Liver (tissue), 9 donors: ENCODE data around the gene GREM1. TPM values are rescaled to one million over a fixed set of nuclear protein-coding genes. Genes with fewer than 3 reads are reported as not detected.

Source experiments
- DNase-seq: peaks from one replicate; pipeline ENCODE4 v3.0.0-alpha.2; 2017; ENCODE audit warnings: low spot score
- H3K27ac ChIP-seq, 2 donors: one replicate each; pipeline ENCODE4 v1.7.0; 2013; ENCODE audit warnings: inconsistent platforms in 2 of 2, low read length in 2 of 2, control low read depth in 1 of 2, low read depth in 1 of 2, mild to moderate bottlenecking in 1 of 2
- H3K27me3 ChIP-seq, 4 donors: one replicate each; pipeline versions ENCODE4 v1.6.1 to v1.7.0; 2013; ENCODE audit warnings: low read length in 3 of 4, inconsistent platforms in 1 of 4, mild to moderate bottlenecking in 1 of 4, moderate library complexity in 1 of 4; ENCODE audit not compliant: control insufficient read depth in 4 of 4, insufficient read depth in 4 of 4
- H3K36me3 ChIP-seq, 4 donors: one replicate each; pipeline versions ENCODE4 v1.6.1 to v1.7.0; 2013; ENCODE audit warnings: low read length in 3 of 4, mild to moderate bottlenecking in 3 of 4, low read depth in 1 of 4, moderate library complexity in 1 of 4; ENCODE audit not compliant: control insufficient read depth in 4 of 4, insufficient read depth in 3 of 4
- H3K4me1 ChIP-seq, 4 donors: one replicate each; pipeline versions ENCODE4 v1.6.1 to v1.7.0; 2013; ENCODE audit warnings: low read length in 3 of 4, mild to moderate bottlenecking in 3 of 4, moderate library complexity in 1 of 4; ENCODE audit not compliant: control insufficient read depth in 4 of 4, insufficient read depth in 4 of 4
- H3K4me3 ChIP-seq, 3 donors: one replicate each; pipeline versions ENCODE4 v1.6.1 to v1.7.0; 2013; ENCODE audit warnings: low read length in 3 of 3, control low read depth in 1 of 3, low read depth in 1 of 3, mild to moderate bottlenecking in 1 of 3
- H3K9ac ChIP-seq, 2 donors: one replicate each; pipeline ENCODE4 v1.7.0; 2013; ENCODE audit warnings: low read length in 2 of 2, mild to moderate bottlenecking in 2 of 2, moderate library complexity in 2 of 2, control low read depth in 1 of 2, low read depth in 1 of 2
- H3K9me3 ChIP-seq, 4 donors: one replicate each; pipeline versions ENCODE4 v1.6.1 to v1.7.0; 2013; ENCODE audit warnings: low read length in 3 of 4; ENCODE audit not compliant: control insufficient read depth in 4 of 4
- EGR1 ChIP-seq, 2 donors: IDR thresholded peaks; 2 replicates each; pipeline ENCODE4 v1.6.1; 2016 to 2018; ENCODE audit warnings: antibody characterized with exemption in 2 of 2, low read depth in 2 of 2
- FOXA1 ChIP-seq: IDR thresholded peaks from 2 replicates; pipeline ENCODE4 v1.6.1; 2016; ENCODE audit warnings: antibody characterized with exemption
- FOXA2 ChIP-seq: IDR thresholded peaks from 2 replicates; pipeline ENCODE4 v1.6.1; 2016; ENCODE audit warnings: antibody characterized with exemption
- GABPA ChIP-seq, 2 donors: IDR thresholded peaks in 1 of 2; conservative IDR thresholded peaks in 1 of 2; 2 replicates each; pipeline ENCODE4 v1.6.1; 2016; ENCODE audit warnings: antibody characterized with exemption in 2 of 2, mild to moderate bottlenecking in 1 of 2, moderate library complexity in 1 of 2
- HNF4G ChIP-seq: IDR thresholded peaks from 2 replicates; pipeline ENCODE4 v1.6.1; 2016; ENCODE audit warnings: antibody characterized with exemption
- JUND ChIP-seq, 2 donors: IDR thresholded peaks; 2 replicates each; pipeline ENCODE4 v1.6.1; 2016; ENCODE audit warnings: antibody characterized with exemption in 2 of 2
- NR2F2 ChIP-seq: IDR thresholded peaks from 2 replicates; pipeline ENCODE4 v1.6.1; 2016; ENCODE audit warnings: antibody characterized with exemption
- RAD21 ChIP-seq, 2 donors: IDR thresholded peaks; 2 replicates each; pipeline ENCODE4 v1.6.1; 2016; ENCODE audit warnings: antibody characterized with exemption in 2 of 2, mild to moderate bottlenecking in 2 of 2
- RXRA ChIP-seq, 2 donors: IDR thresholded peaks; 2 replicates each; pipeline ENCODE4 v1.6.1; 2017 to 2018; ENCODE audit warnings: antibody characterized with exemption in 2 of 2, mild to moderate bottlenecking in 1 of 2
- SP1 ChIP-seq: IDR thresholded peaks from 2 replicates; pipeline ENCODE4 v1.6.1; 2018; ENCODE audit warnings: antibody characterized with exemption, mild to moderate bottlenecking
- TAF1 ChIP-seq: conservative IDR thresholded peaks from 2 replicates; pipeline ENCODE4 v1.6.1; 2016; ENCODE audit warnings: antibody characterized with exemption, mild to moderate bottlenecking
- YY1 ChIP-seq: IDR thresholded peaks from 2 replicates; pipeline ENCODE4 v1.6.1; 2016; ENCODE audit warnings: antibody characterized with exemption, mild to moderate bottlenecking
- WGBS: extraction: QIAGEN DNeasy Blood & Tissue Kit; methylation state at CpG from one replicate; pipeline ENCODE4 v1.1.7; 2013; 5-methylcytosine and 5-hydroxymethylcytosine counted together
- polyA plus RNA-seq, 2 donors: library from polyadenylated mRNA; stranded (reverse) in 1 of 2; unstranded in 1 of 2; fragments of 200-250 nt in 1 of 2; fragments of >200 nt in 1 of 2; fragmentation: Nextera tagmentation in 1 of 2; extraction: Ambion mirVana in 1 of 2; gene quantifications; one replicate each; pipeline versions ENCODE4 v1.2.1 to v1.2.3, GENCODE V29; 2013 to 2015
- total RNA-seq, 2 donors: library from RNA; depleted of rRNA; stranded (reverse); fragments of >200 nt; gene quantifications; one replicate each; pipeline ENCODE4 v1.2.3, GENCODE V29; 2014
- TF ChIP-seq, protein P1 (sequence below): IDR thresholded peaks from 2 replicates; pipeline ENCODE4 v1.6.1; 2016; ENCODE audit warnings: antibody characterized with exemption
- TF ChIP-seq, protein P2 (sequence below): fragments of 150-350 bp; IDR thresholded peaks from 2 replicates; pipeline ENCODE4 v1.5.1; 2017; ENCODE audit warnings: improper control_type of control experiment, low read depth, low read length; ENCODE audit not compliant: missing input control
- TF ChIP-seq, protein P3 (sequence below): IDR thresholded peaks from 2 replicates; pipeline ENCODE4 v1.6.1; 2016; ENCODE audit warnings: antibody characterized with exemption
- TF ChIP-seq, protein P4 (sequence below): IDR thresholded peaks from 2 replicates; pipeline ENCODE4 v1.6.1; 2016; ENCODE audit warnings: antibody characterized with exemption, mild to moderate bottlenecking
- TF ChIP-seq, protein P5 (sequence below): IDR thresholded peaks from 2 replicates; pipeline ENCODE4 v1.6.1; 2016; ENCODE audit warnings: antibody characterized with exemption
- donor health status: healthy.
- donor health status: healthy.
- donor health status: healthy.
- donor health status: healthy.
- donor health status: healthy.

Gene GREM1
- total and polyA plus RNA-seq, 4 donors = under 0.01 to 1.6 (median 0.50) TPM

DNA sequence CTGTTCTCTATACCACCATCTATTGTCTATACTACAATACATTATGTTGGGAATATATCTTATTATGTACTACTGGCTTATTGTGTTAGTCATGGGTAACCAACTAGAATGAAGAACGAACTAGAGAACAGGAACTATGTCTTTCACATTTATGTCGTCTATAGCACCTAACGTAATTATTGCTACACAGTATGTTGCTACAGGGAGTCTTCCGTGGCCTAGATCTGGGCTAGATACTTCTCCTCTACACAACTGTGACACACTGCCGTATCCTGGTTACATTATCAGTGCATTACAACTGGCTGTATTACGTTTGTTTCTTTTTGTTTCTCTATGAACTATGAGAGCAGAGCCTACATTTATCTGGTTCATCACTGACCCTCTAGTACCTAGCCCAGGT is 42.3 kb upstream of the GREM1 start:
- no peak for DNase-seq
- WGBS = 75% methylated on average over 6 of the region's 6 CpGs

DNA sequence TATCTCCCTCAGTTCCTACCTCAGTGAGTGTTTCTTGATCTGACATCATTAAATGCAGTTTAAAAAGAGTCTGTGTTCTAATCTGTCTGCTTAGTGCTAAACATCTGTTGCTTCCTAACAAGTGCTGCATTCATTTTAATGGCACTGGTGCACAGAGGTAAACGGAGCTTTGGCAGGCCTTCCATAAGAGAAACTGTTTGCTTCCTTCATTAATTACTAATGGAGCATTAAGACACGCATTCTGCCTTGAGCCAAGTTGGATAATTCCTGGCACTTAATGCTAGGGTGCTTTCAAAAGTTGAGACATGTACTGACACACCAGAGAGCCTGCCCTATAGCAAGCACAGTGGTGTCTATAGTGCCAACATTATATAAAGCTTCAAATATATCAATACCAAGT is 41.6 kb upstream of the GREM1 start:
- Histone ChIP-seq H3K9me3 (no peaks in the 10 kb centered on the region), H3K4me3 (no peak overlapping the region), H3K27me3 (no peaks in the 10 kb centered on the region), H3K27ac (no peak overlapping the region), H3K36me3 (no peaks in the 10 kb centered on the region), H3K4me1 (peaks cover 2 to 25% (median 16%) of the 10 kb centered on the region in 4 donors), H3K9ac (no peak overlapping the region)
- DNase-seq = no peak
- WGBS = 57% methylated on average over 2 of the region's 2 CpGs
- TF ChIP-seq EGR1 (IDR thresholded peaks at IDR 0.05; ENCODE audit: low read depth in 2 of 2) (no peak), HNF4G (no peak), RAD21 (IDR thresholded peaks at IDR 0.05) (no peak), GABPA (IDR thresholded peaks at IDR 0.05 in 1 of 2, conservative IDR thresholded peaks at IDR 0.05 in 1 of 2) (no peak), RXRA (IDR thresholded peaks at IDR 0.05) (no peak), JUND (IDR thresholded peaks at IDR 0.05) (no peak), FOXA2 (no peak)
- TF ChIP-seq, protein P1, sequence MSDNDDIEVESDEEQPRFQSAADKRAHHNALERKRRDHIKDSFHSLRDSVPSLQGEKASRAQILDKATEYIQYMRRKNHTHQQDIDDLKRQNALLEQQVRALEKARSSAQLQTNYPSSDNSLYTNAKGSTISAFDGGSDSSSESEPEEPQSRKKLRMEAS = no peak
- TF ChIP-seq, protein P2, sequence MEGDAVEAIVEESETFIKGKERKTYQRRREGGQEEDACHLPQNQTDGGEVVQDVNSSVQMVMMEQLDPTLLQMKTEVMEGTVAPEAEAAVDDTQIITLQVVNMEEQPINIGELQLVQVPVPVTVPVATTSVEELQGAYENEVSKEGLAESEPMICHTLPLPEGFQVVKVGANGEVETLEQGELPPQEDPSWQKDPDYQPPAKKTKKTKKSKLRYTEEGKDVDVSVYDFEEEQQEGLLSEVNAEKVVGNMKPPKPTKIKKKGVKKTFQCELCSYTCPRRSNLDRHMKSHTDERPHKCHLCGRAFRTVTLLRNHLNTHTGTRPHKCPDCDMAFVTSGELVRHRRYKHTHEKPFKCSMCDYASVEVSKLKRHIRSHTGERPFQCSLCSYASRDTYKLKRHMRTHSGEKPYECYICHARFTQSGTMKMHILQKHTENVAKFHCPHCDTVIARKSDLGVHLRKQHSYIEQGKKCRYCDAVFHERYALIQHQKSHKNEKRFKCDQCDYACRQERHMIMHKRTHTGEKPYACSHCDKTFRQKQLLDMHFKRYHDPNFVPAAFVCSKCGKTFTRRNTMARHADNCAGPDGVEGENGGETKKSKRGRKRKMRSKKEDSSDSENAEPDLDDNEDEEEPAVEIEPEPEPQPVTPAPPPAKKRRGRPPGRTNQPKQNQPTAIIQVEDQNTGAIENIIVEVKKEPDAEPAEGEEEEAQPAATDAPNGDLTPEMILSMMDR = no peak
- TF ChIP-seq, protein P3, sequence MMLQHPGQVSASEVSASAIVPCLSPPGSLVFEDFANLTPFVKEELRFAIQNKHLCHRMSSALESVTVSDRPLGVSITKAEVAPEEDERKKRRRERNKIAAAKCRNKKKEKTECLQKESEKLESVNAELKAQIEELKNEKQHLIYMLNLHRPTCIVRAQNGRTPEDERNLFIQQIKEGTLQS = no peak

More for the DNA sequence above, 42.3 kb upstream of the GREM1 start:
- Histone ChIP-seq H3K27me3 (no peaks in the 10 kb centered on the region), H3K9me3 (no peaks in the 10 kb centered on the region), H3K27ac (no peak overlapping the region), H3K36me3 (no peaks in the 10 kb centered on the region), H3K9ac (no peak overlapping the region), H3K4me3 (no peak overlapping the region), H3K4me1 (peaks cover 2 to 26% (median 12%) of the 10 kb centered on the region in 4 donors)
- TF ChIP-seq, protein P4, sequence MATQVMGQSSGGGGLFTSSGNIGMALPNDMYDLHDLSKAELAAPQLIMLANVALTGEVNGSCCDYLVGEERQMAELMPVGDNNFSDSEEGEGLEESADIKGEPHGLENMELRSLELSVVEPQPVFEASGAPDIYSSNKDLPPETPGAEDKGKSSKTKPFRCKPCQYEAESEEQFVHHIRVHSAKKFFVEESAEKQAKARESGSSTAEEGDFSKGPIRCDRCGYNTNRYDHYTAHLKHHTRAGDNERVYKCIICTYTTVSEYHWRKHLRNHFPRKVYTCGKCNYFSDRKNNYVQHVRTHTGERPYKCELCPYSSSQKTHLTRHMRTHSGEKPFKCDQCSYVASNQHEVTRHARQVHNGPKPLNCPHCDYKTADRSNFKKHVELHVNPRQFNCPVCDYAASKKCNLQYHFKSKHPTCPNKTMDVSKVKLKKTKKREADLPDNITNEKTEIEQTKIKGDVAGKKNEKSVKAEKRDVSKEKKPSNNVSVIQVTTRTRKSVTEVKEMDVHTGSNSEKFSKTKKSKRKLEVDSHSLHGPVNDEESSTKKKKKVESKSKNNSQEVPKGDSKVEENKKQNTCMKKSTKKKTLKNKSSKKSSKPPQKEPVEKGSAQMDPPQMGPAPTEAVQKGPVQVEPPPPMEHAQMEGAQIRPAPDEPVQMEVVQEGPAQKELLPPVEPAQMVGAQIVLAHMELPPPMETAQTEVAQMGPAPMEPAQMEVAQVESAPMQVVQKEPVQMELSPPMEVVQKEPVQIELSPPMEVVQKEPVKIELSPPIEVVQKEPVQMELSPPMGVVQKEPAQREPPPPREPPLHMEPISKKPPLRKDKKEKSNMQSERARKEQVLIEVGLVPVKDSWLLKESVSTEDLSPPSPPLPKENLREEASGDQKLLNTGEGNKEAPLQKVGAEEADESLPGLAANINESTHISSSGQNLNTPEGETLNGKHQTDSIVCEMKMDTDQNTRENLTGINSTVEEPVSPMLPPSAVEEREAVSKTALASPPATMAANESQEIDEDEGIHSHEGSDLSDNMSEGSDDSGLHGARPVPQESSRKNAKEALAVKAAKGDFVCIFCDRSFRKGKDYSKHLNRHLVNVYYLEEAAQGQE = no peak
- no peak for TF ChIP-seq FOXA2
- TF ChIP-seq, protein P2 = no peak
- TF ChIP-seq, protein P3 = no peak
- TF ChIP-seq HNF4G = no peak
- TF ChIP-seq YY1 = no peak
- no peak for TF ChIP-seq SP1
- no peak for TF ChIP-seq RXRA (IDR thresholded peaks at IDR 0.05)
- TF ChIP-seq, protein P5, sequence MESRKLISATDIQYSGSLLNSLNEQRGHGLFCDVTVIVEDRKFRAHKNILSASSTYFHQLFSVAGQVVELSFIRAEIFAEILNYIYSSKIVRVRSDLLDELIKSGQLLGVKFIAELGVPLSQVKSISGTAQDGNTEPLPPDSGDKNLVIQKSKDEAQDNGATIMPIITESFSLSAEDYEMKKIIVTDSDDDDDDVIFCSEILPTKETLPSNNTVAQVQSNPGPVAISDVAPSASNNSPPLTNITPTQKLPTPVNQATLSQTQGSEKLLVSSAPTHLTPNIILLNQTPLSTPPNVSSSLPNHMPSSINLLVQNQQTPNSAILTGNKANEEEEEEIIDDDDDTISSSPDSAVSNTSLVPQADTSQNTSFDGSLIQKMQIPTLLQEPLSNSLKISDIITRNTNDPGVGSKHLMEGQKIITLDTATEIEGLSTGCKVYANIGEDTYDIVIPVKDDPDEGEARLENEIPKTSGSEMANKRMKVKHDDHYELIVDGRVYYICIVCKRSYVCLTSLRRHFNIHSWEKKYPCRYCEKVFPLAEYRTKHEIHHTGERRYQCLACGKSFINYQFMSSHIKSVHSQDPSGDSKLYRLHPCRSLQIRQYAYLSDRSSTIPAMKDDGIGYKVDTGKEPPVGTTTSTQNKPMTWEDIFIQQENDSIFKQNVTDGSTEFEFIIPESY = no peak
- TF ChIP-seq GABPA (IDR thresholded peaks at IDR 0.05 in 1 of 2, conservative IDR thresholded peaks at IDR 0.05 in 1 of 2) = no peak
- TF ChIP-seq NR2F2 = no peak
- TF ChIP-seq FOXA1 = no peak
- TF ChIP-seq TAF1 = no peak
- TF ChIP-seq, protein P1 = no peak
- no peak for TF ChIP-seq RAD21 (IDR thresholded peaks at IDR 0.05)
